MM.1S (cell line): ENCODE results near the gene SEMA3G.

Experiments used
- CTCF ChIP-seq: fragments of 300-600 bp; sonication (generic); IDR thresholded peaks from 2 replicates; pipeline ENCODE4 v1.5.1; 2016; ENCODE audit warnings: antibody characterized with exemption, low read length, mixed read lengths
- EZH2 ChIP-seq: fragments of 300-600 bp; sonication (generic); optimal IDR thresholded peaks from 2 replicates; pipeline ENCODE3; 2017; ENCODE audit warnings: low read depth, mild to moderate bottlenecking, antibody characterized with exemption, low read length, mixed read lengths

- no peak for TF ChIP-seq CTCF
- no peak for TF ChIP-seq EZH2
These were observed 7.4 kb downstream of the SEMA3G start for GRCh38 chr3:52437326-52438103.
